ENCODE results near the gene RCAN2.

RCAN2 gene

GRCh38 chr6:46329568-46329967 lies 161.7 kb downstream of the RCAN2 start:
- no peak for DNase-seq

GRCh38 chr6:46327779-46328178 lies 163.5 kb downstream of the RCAN2 start:
- no peak for DNase-seq

- no peak for DNase-seq
Observed at GRCh38 chr6:46325561-46326530, 165.4 kb downstream of the RCAN2 start.

GRCh38 chr6:46324706-46325105 lies 166.5 kb downstream of the RCAN2 start:
- DNase-seq, result no peak

GRCh38 chr6:46323966-46324622 lies 167.2 kb downstream of the RCAN2 start:
- no peak for DNase-seq

- DNase-seq, result no peak
Observed at GRCh38 chr6:46323312-46323965, 167.8 kb downstream of the RCAN2 start.

GRCh38 chr6:46320505-46320904 lies 170.7 kb downstream of the RCAN2 start:
- DNase-seq, result no peak

- DNase-seq, result no peak
Observed at GRCh38 chr6:46315589-46315988, 175.7 kb downstream of the RCAN2 start.

GRCh38 chr6:46312654-46313053 lies 178.6 kb downstream of the RCAN2 start:
- no peak for DNase-seq

- DNase-seq, result no peak
Observed at GRCh38 chr6:46310196-46310595, 181.1 kb downstream of the RCAN2 start.

- no peak for DNase-seq
Observed at GRCh38 chr6:46306431-46306830, 184.8 kb downstream of the RCAN2 start.

GRCh38 chr6:46305833-46306232 lies 185.4 kb downstream of the RCAN2 start:
- DNase-seq, result no peak

- no peak for DNase-seq
Observed at GRCh38 chr6:46305236-46305635, 186.0 kb downstream of the RCAN2 start.

- no peak for DNase-seq
Observed at GRCh38 chr6:46302816-46303215, 188.4 kb downstream of the RCAN2 start.

GRCh38 chr6:46302176-46302575 lies 189.1 kb downstream of the RCAN2 start:
- no peak for DNase-seq

GRCh38 chr6:46299253-46299652 lies 192.0 kb downstream of the RCAN2 start:
- no peak for DNase-seq

GRCh38 chr6:46296586-46296985 lies 194.7 kb downstream of the RCAN2 start:
- no peak for DNase-seq

- no peak for DNase-seq
Observed at GRCh38 chr6:46293641-46294316, 197.5 kb downstream of the RCAN2 start.

- no peak for DNase-seq
Observed at GRCh38 chr6:46291880-46292279, 199.4 kb downstream of the RCAN2 start.

GRCh38 chr6:46291275-46291633 lies 200.0 kb downstream of the RCAN2 start:
- no peak for DNase-seq

- DNase-seq, result no peak
Observed at GRCh38 chr6:46290421-46291274, 200.6 kb downstream of the RCAN2 start.

GRCh38 chr6:46289898-46290297 lies 201.4 kb downstream of the RCAN2 start:
- DNase-seq, result no peak
